Retinal pigment epithelial cell (primary cell): ENCODE results near the gene ADGRD2.

Source experiments
- DNase-seq: peaks from one replicate; pipeline ENCODE4 v3.0.0-alpha.2; 2010; ENCODE audit warnings: low read depth
- H3K4me3 ChIP-seq: 2 replicates; pipeline ENCODE4 v1.5.1; 2011; ENCODE audit warnings: mild to moderate bottlenecking, low read length, control low read depth, moderate library complexity
- CTCF ChIP-seq: conservative IDR thresholded peaks from 2 replicates; pipeline ENCODE4 v1.5.1; 2011; ENCODE audit warnings: low read depth, low read length, control low read depth, inconsistent platforms

Gene ADGRD2

GRCh38 chr9:124511426-124511840, 61.2 kb downstream of the ADGRD2 start:
- no peak overlapping the region for H3K4me3 ChIP-seq
- no peak for TF ChIP-seq CTCF
- DNase-seq = no peak

- TF ChIP-seq CTCF = no peak
- H3K4me3 ChIP-seq = no peak overlapping the region
- DNase-seq = no peak
These were observed 61.9 kb downstream of the ADGRD2 start for GRCh38 chr9:124511891-124512805.

- H3K4me3 ChIP-seq = no peak overlapping the region
- no peak for TF ChIP-seq CTCF
These were observed 62.6 kb downstream of the ADGRD2 start for GRCh38 chr9:124512806-124513204.

GRCh38 chr9:124513376-124513994, 63.2 kb downstream of the ADGRD2 start:
- DNase-seq = no peak
- no peak overlapping the region for H3K4me3 ChIP-seq
- no peak for TF ChIP-seq CTCF

More at GRCh38 chr9:124512806-124513204, 62.6 kb downstream of the ADGRD2 start:
- DNase-seq = no peak

- no peak for DNase-seq
- TF ChIP-seq CTCF = no peak
- H3K4me3 ChIP-seq = no peak overlapping the region
These were observed 63.9 kb downstream of the ADGRD2 start for GRCh38 chr9:124514125-124514524.

- H3K4me3 ChIP-seq = no peak overlapping the region
- TF ChIP-seq CTCF = no peak
- no peak for DNase-seq
These were observed 64.6 kb downstream of the ADGRD2 start for GRCh38 chr9:124514874-124515273.
